Measurements from ENCODE around the gene TRAPPC12.
"Not testable (repeated sequence)": the region's sequence is repeated elsewhere in the genome, so short reads cannot be mapped to it uniquely, and the experiment has no call there.

Gene TRAPPC12

GRCh38 chr2:3369340-3370181 is 9.9 kb upstream of the TRAPPC12 start:
- not testable (repeated sequence) for DNase-seq

- DNase-seq, result no peak
These were observed 2.7 kb upstream of the TRAPPC12 start for GRCh38 chr2:3376821-3377220.

- peak; percentile 56 for DNase-seq
These were observed 2.2 kb upstream of the TRAPPC12 start for GRCh38 chr2:3377279-3377611.

- peak; percentile 96 for DNase-seq
These were observed 1.7 kb upstream of the TRAPPC12 start, which contains the start of gene EIPR1 for GRCh38 chr2:3377612-3378432. Gene EIPR1 (minus strand): TSS chr2:3377818. CDS start chr2:3377689, 129 bp downstream.

- DNase-seq, result no peak
These were observed 201 bp upstream of the TRAPPC12 start for GRCh38 chr2:3379339-3379646.

- DNase-seq, result no peak
These were observed 7.0 kb downstream of the TRAPPC12 start for GRCh38 chr2:3386448-3386958.

GRCh38 chr2:3387011-3387410 is 7.5 kb downstream of the TRAPPC12 start:
- DNase-seq, result no peak

GRCh38 chr2:3387644-3388411 is 8.3 kb downstream of the TRAPPC12 start:
- no peak for DNase-seq

- DNase-seq, result no peak
These were observed 8.9 kb downstream of the TRAPPC12 start for GRCh38 chr2:3388412-3388738.

- DNase-seq, result no peak
These were observed 9.7 kb downstream of the TRAPPC12 start for GRCh38 chr2:3389193-3389592.

GRCh38 chr2:3390041-3390440 is 10.5 kb downstream of the TRAPPC12 start:
- no peak for DNase-seq

GRCh38 chr2:3392216-3392615 is 12.7 kb downstream of the TRAPPC12 start:
- DNase-seq, result no peak

- DNase-seq, result no peak
These were observed 17.5 kb downstream of the TRAPPC12 start for GRCh38 chr2:3396920-3397559.

- DNase-seq, result peak; percentile 11
These were observed 19.4 kb downstream of the TRAPPC12 start for GRCh38 chr2:3398857-3399256.

- DNase-seq, result no peak
These were observed 19.9 kb downstream of the TRAPPC12 start for GRCh38 chr2:3399381-3399780.

- DNase-seq, result no peak
These were observed 20.3 kb downstream of the TRAPPC12 start for GRCh38 chr2:3399829-3400228.

- no peak for DNase-seq
These were observed 24.3 kb downstream of the TRAPPC12 start for GRCh38 chr2:3403587-3404334.

GRCh38 chr2:3404349-3404894 is 24.9 kb downstream of the TRAPPC12 start:
- no peak for DNase-seq

GRCh38 chr2:3405307-3405706 is 25.8 kb downstream of the TRAPPC12 start:
- DNase-seq, result no peak

- DNase-seq, result no peak
These were observed 26.4 kb downstream of the TRAPPC12 start for GRCh38 chr2:3405876-3406275.

GRCh38 chr2:3406501-3406900 is 27.0 kb downstream of the TRAPPC12 start:
- no peak for DNase-seq

GRCh38 chr2:3408781-3409180 is 29.3 kb downstream of the TRAPPC12 start:
- no peak for DNase-seq

Measured in stimulated activated CD8-positive, alpha-beta memory T cell treated with anti-CD3 and anti-CD28 coated beads, Interleukin-4, amount 100 ng/mL, for 48 hours (primary cell).